ENCODE data around the gene NETO1. TPM values are rescaled to one million over a fixed set of nuclear protein-coding genes. Genes with fewer than 3 reads are reported as not detected.

Gene NETO1
- polyA plus RNA-seq, 4 donors, result 0.04 to 0.06 TPM; not detected in 2

GRCh38 chr18:72830109-72830508, 37.7 kb downstream of the NETO1 start:
- Histone ChIP-seq H3K4me3 (ENCODE audit: low read depth in 1 of 3, low read length in 3 of 3) (no peak overlapping the region), H3K27me3 (ENCODE audit: control insufficient read depth in 3 of 3, insufficient read depth in 3 of 3, low read length in 3 of 3) (no peaks in the 10 kb centered on the region), H3K36me3 (ENCODE audit: control insufficient read depth in 3 of 3, insufficient read depth in 2 of 3, low read depth in 1 of 3, low read length in 3 of 3) (no peaks in the 10 kb centered on the region), H3K9me3 (ENCODE audit: control insufficient read depth in 2 of 2, insufficient read depth in 1 of 2, low read depth in 1 of 2, low read length in 1 of 2) (no peaks in the 10 kb centered on the region), H3K4me1 (ENCODE audit: control insufficient read depth in 3 of 3, insufficient read depth in 2 of 3, low read depth in 1 of 3, low read length in 2 of 3) (no peaks in the 10 kb centered on the region), H3K27ac (ENCODE audit: low read depth in 1 of 3, low read length in 2 of 3) (no peak overlapping the region)
- FAIRE-seq (no peak), DNase-seq (no peak)
- 24 to 34% (median 26%) methylated on average over 10 of the region's 10 CpGs for WGBS, 3 donors

- Histone ChIP-seq H3K4me1 (ENCODE audit: control insufficient read depth in 3 of 3, insufficient read depth in 2 of 3, low read depth in 1 of 3, low read length in 2 of 3) (no peaks in the 10 kb centered on the region), H3K27ac (ENCODE audit: low read depth in 1 of 3, low read length in 2 of 3) (no peak overlapping the region), H3K36me3 (ENCODE audit: control insufficient read depth in 3 of 3, insufficient read depth in 2 of 3, low read depth in 1 of 3, low read length in 3 of 3) (no peaks in the 10 kb centered on the region), H3K27me3 (ENCODE audit: control insufficient read depth in 3 of 3, insufficient read depth in 3 of 3, low read length in 3 of 3) (no peaks in the 10 kb centered on the region), H3K9me3 (ENCODE audit: control insufficient read depth in 2 of 2, insufficient read depth in 1 of 2, low read depth in 1 of 2, low read length in 1 of 2) (no peaks in the 10 kb centered on the region), H3K4me3 (ENCODE audit: low read depth in 1 of 3, low read length in 3 of 3) (no peak overlapping the region)
- 65 to 82% (median 74%) methylated on average over 2 of the region's 2 CpGs for WGBS, 3 donors
- DNase-seq (no peak), FAIRE-seq (no peak)
Observed at GRCh38 chr18:72828601-72829000, 39.2 kb downstream of the NETO1 start.

DNA sequence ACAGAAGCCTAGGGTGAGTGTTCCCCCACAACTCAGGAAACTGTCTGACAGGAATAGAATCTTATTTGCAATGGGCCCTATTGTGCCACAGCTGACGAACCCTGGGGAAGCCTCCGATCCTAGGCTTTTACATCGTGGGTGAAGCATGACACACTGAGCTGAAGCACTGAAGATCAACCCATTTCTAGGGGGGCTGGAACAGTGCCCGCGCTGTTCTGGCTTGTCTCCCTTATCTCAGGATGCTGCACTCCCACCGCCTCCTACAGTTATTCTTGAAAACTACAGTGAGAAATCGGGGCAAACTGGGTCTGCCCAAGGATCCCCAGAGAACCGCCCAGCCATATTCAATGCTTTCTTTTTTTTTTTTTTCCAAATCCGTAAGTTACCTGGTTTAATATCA, 41.1 kb downstream of the NETO1 start:
- H3K9me3 ChIP-seq (ENCODE audit: control insufficient read depth in 2 of 2, insufficient read depth in 1 of 2, low read depth in 1 of 2, low read length in 1 of 2), result no peaks in the 10 kb centered on the region
- no peaks in the 10 kb centered on the region for H3K4me1 ChIP-seq (ENCODE audit: control insufficient read depth in 3 of 3, insufficient read depth in 2 of 3, low read depth in 1 of 3, low read length in 2 of 3)
- no peaks in the 10 kb centered on the region for H3K27me3 ChIP-seq (ENCODE audit: control insufficient read depth in 3 of 3, insufficient read depth in 3 of 3, low read length in 3 of 3)
- FAIRE-seq (no peak), DNase-seq (no peak)
- H3K4me3 ChIP-seq (ENCODE audit: low read depth in 1 of 3, low read length in 3 of 3), result no peak overlapping the region
- H3K36me3 ChIP-seq (ENCODE audit: control insufficient read depth in 3 of 3, insufficient read depth in 2 of 3, low read depth in 1 of 3, low read length in 3 of 3), result no peaks in the 10 kb centered on the region
- WGBS, 3 donors, result 62 to 66% (median 62%) methylated on average over 9 of the region's 9 CpGs
- H3K27ac ChIP-seq (ENCODE audit: low read depth in 1 of 3, low read length in 2 of 3), result no peak overlapping the region

GRCh38 chr18:72823345-72823744, 44.4 kb downstream of the NETO1 start:
- 76 to 86% (median 79%) methylated on average over 8 of the region's 8 CpGs for WGBS, 3 donors
- H3K4me3 ChIP-seq (ENCODE audit: low read depth in 1 of 3, low read length in 3 of 3), result no peak overlapping the region
- no peaks in the 10 kb centered on the region for H3K9me3 ChIP-seq (ENCODE audit: control insufficient read depth in 2 of 2, insufficient read depth in 1 of 2, low read depth in 1 of 2, low read length in 1 of 2)
- no peaks in the 10 kb centered on the region for H3K27me3 ChIP-seq (ENCODE audit: control insufficient read depth in 3 of 3, insufficient read depth in 3 of 3, low read length in 3 of 3)
- H3K4me1 ChIP-seq (ENCODE audit: control insufficient read depth in 3 of 3, insufficient read depth in 2 of 3, low read depth in 1 of 3, low read length in 2 of 3), result no peaks in the 10 kb centered on the region
- H3K36me3 ChIP-seq (ENCODE audit: control insufficient read depth in 3 of 3, insufficient read depth in 2 of 3, low read depth in 1 of 3, low read length in 3 of 3), result no peaks in the 10 kb centered on the region
- no peak for DNase-seq
- H3K27ac ChIP-seq (ENCODE audit: low read depth in 1 of 3, low read length in 2 of 3), result no peak overlapping the region
- no peak for FAIRE-seq

DNA sequence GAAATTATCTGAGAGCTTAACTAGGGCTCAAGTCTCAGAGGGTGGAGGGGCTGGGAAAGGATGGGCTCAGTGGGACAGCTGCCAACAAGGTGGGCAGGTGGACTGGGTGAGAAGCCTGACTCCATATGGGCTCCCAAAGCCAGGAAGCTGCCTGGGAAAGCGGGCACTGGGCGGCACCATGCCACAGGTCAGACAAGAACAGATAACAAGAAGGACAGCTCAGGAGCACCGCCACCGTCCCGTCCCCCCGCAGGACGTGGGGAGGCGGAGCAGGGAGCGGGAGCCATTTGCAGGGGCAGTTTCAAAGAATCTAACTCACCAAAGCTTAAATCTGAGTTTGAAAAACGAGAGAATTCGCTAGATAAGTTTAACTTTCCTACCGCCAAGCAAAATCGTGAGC, 45.6 kb downstream of the NETO1 start:
- H3K9me3 ChIP-seq (ENCODE audit: control insufficient read depth in 2 of 2, insufficient read depth in 1 of 2, low read depth in 1 of 2, low read length in 1 of 2), result no peaks in the 10 kb centered on the region
- DNase-seq (no peak), FAIRE-seq (no peak)
- H3K27ac ChIP-seq (ENCODE audit: low read depth in 1 of 3, low read length in 2 of 3), result no peak overlapping the region
- H3K4me3 ChIP-seq (ENCODE audit: low read depth in 1 of 3, low read length in 3 of 3), result no peak overlapping the region
- no peaks in the 10 kb centered on the region for H3K4me1 ChIP-seq (ENCODE audit: control insufficient read depth in 3 of 3, insufficient read depth in 2 of 3, low read depth in 1 of 3, low read length in 2 of 3)
- H3K36me3 ChIP-seq (ENCODE audit: control insufficient read depth in 3 of 3, insufficient read depth in 2 of 3, low read depth in 1 of 3, low read length in 3 of 3), result no peaks in the 10 kb centered on the region
- WGBS, 3 donors, result 85 to 89% (median 88%) methylated on average over 13 of the region's 13 CpGs
- H3K27me3 ChIP-seq (ENCODE audit: control insufficient read depth in 3 of 3, insufficient read depth in 3 of 3, low read length in 3 of 3), result no peaks in the 10 kb centered on the region

- no peak for DNase-seq
- H3K4me3 ChIP-seq (ENCODE audit: low read depth in 1 of 3, low read length in 3 of 3), result no peak overlapping the region
- no peak for FAIRE-seq
- no peaks in the 10 kb centered on the region for H3K36me3 ChIP-seq (ENCODE audit: control insufficient read depth in 3 of 3, insufficient read depth in 2 of 3, low read depth in 1 of 3, low read length in 3 of 3)
- H3K27me3 ChIP-seq (ENCODE audit: control insufficient read depth in 3 of 3, insufficient read depth in 3 of 3, low read length in 3 of 3), result no peaks in the 10 kb centered on the region
- H3K27ac ChIP-seq (ENCODE audit: low read depth in 1 of 3, low read length in 2 of 3), result no peak overlapping the region
- no peaks in the 10 kb centered on the region for H3K9me3 ChIP-seq (ENCODE audit: control insufficient read depth in 2 of 2, insufficient read depth in 1 of 2, low read depth in 1 of 2, low read length in 1 of 2)
- H3K4me1 ChIP-seq (ENCODE audit: control insufficient read depth in 3 of 3, insufficient read depth in 2 of 3, low read depth in 1 of 3, low read length in 2 of 3), result no peaks in the 10 kb centered on the region
- WGBS, 3 donors, result 67 to 72% (median 68%) methylated on average over 7 of the region's 7 CpGs
Observed at GRCh38 chr18:72820571-72820970, 47.2 kb downstream of the NETO1 start.

- DNase-seq (no peak), FAIRE-seq (no peak)
- Histone ChIP-seq H3K27ac (ENCODE audit: low read depth in 1 of 3, low read length in 2 of 3) (no peak overlapping the region), H3K36me3 (ENCODE audit: control insufficient read depth in 3 of 3, insufficient read depth in 2 of 3, low read depth in 1 of 3, low read length in 3 of 3) (no peaks in the 10 kb centered on the region), H3K4me1 (ENCODE audit: control insufficient read depth in 3 of 3, insufficient read depth in 2 of 3, low read depth in 1 of 3, low read length in 2 of 3) (no peaks in the 10 kb centered on the region), H3K9me3 (ENCODE audit: control insufficient read depth in 2 of 2, insufficient read depth in 1 of 2, low read depth in 1 of 2, low read length in 1 of 2) (no peaks in the 10 kb centered on the region), H3K27me3 (ENCODE audit: control insufficient read depth in 3 of 3, insufficient read depth in 3 of 3, low read length in 3 of 3) (no peaks in the 10 kb centered on the region), H3K4me3 (ENCODE audit: low read depth in 1 of 3, low read length in 3 of 3) (no peak overlapping the region)
Observed at GRCh38 chr18:72819050-72819449, 48.7 kb downstream of the NETO1 start.

GRCh38 chr18:72811047-72811446, 56.7 kb downstream of the NETO1 start:
- Histone ChIP-seq H3K27me3 (ENCODE audit: control insufficient read depth in 3 of 3, insufficient read depth in 3 of 3, low read length in 3 of 3) (no peaks in the 10 kb centered on the region), H3K4me3 (ENCODE audit: low read depth in 1 of 3, low read length in 3 of 3) (no peak overlapping the region), H3K36me3 (ENCODE audit: control insufficient read depth in 3 of 3, insufficient read depth in 2 of 3, low read depth in 1 of 3, low read length in 3 of 3) (no peaks in the 10 kb centered on the region), H3K27ac (ENCODE audit: low read depth in 1 of 3, low read length in 2 of 3) (no peak overlapping the region), H3K4me1 (ENCODE audit: control insufficient read depth in 3 of 3, insufficient read depth in 2 of 3, low read depth in 1 of 3, low read length in 2 of 3) (no peaks in the 10 kb centered on the region), H3K9me3 (ENCODE audit: control insufficient read depth in 2 of 2, insufficient read depth in 1 of 2, low read depth in 1 of 2, low read length in 1 of 2) (no peaks in the 10 kb centered on the region)
- 69 to 73% (median 70%) methylated on average over 7 of the region's 7 CpGs for WGBS, 3 donors
- no peak for DNase-seq
- no peak for FAIRE-seq

DNA sequence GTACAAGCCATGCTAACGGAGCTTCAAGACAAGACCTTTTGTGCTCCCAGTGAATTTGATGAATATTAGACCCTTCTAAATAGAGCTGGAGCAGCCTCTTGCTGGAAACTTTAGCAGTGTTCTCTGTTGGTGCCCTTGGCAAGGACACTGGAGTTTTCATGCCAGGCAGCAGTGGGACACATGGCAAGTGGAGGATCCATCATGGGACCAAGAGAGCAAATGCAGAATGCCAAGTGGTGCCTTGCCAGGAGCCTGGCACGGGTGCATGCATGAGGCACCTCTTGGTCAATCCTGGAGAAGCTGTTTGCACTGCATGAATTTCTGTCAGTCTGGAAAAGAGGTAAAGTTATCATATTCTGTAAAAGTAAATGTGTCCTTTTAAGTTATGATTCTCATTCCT, 59.1 kb downstream of the NETO1 start:
- no peaks in the 10 kb centered on the region for H3K27me3 ChIP-seq (ENCODE audit: control insufficient read depth in 3 of 3, insufficient read depth in 3 of 3, low read length in 3 of 3)
- H3K4me3 ChIP-seq (ENCODE audit: low read depth in 1 of 3, low read length in 3 of 3), result no peak overlapping the region
- WGBS, 3 donors, result 58 to 76% (median 59%) methylated on average over 2 of the region's 2 CpGs
- no peak for FAIRE-seq
- DNase-seq, result no peak
- no peaks in the 10 kb centered on the region for H3K36me3 ChIP-seq (ENCODE audit: control insufficient read depth in 3 of 3, insufficient read depth in 2 of 3, low read depth in 1 of 3, low read length in 3 of 3)
- H3K4me1 ChIP-seq (ENCODE audit: control insufficient read depth in 3 of 3, insufficient read depth in 2 of 3, low read depth in 1 of 3, low read length in 2 of 3), result no peaks in the 10 kb centered on the region
- H3K9me3 ChIP-seq (ENCODE audit: control insufficient read depth in 2 of 2, insufficient read depth in 1 of 2, low read depth in 1 of 2, low read length in 1 of 2), result no peaks in the 10 kb centered on the region
- no peak overlapping the region for H3K27ac ChIP-seq (ENCODE audit: low read depth in 1 of 3, low read length in 2 of 3)
